Inferior parietal cortex (tissue), 1 donor: ENCODE results near the gene NAT14.
A peak's percentile ranks its signal among the peaks of the same experiment; 100 is the strongest.
"Not testable (repeated sequence)": the region's sequence is repeated elsewhere in the genome, so short reads cannot be mapped to it uniquely, and the experiment has no call there.

Experiments
- DNase-seq: peaks from one replicate; pipeline ENCODE4 v3.0.0-alpha.2; 2016; ENCODE audit errors: extremely low spot score

Gene NAT14

GRCh38 chr19:55503157-55503501, 18.1 kb downstream of the NAT14 start:
- DNase-seq, result no peak

GRCh38 chr19:55503502-55504251, 18.7 kb downstream of the NAT14 start:
- DNase-seq, result peak; percentile 97

- DNase-seq, result no peak
Measured at GRCh38 chr19:55504252-55504603, 19.2 kb downstream of the NAT14 start.

- no peak for DNase-seq
Measured at GRCh38 chr19:55504981-55505380, 20.0 kb downstream of the NAT14 start.

- no peak for DNase-seq
Measured at GRCh38 chr19:55508120-55508519, 23.1 kb downstream of the NAT14 start.

GRCh38 chr19:55516878-55517620, 32.1 kb downstream of the NAT14 start:
- DNase-seq, result peak; percentile 92

GRCh38 chr19:55519451-55520311, 34.7 kb downstream of the NAT14 start:
- DNase-seq, result no peak

GRCh38 chr19:55520691-55521292, 35.8 kb downstream of the NAT14 start:
- DNase-seq, result no peak

GRCh38 chr19:55525289-55526101, 40.5 kb downstream of the NAT14 start:
- DNase-seq, result no peak

- DNase-seq, result no peak
Measured at GRCh38 chr19:55526216-55527196, 41.5 kb downstream of the NAT14 start.

GRCh38 chr19:55527197-55528029, 42.4 kb downstream of the NAT14 start:
- no peak for DNase-seq

GRCh38 chr19:55528030-55528803, 43.2 kb downstream of the NAT14 start:
- no peak for DNase-seq

GRCh38 chr19:55529636-55530234, 44.7 kb downstream of the NAT14 start:
- DNase-seq, result no peak

GRCh38 chr19:55530996-55531395, 46.0 kb downstream of the NAT14 start:
- DNase-seq, result no peak

GRCh38 chr19:55534280-55534679, 49.3 kb downstream of the NAT14 start:
- not testable (repeated sequence) for DNase-seq

- no peak for DNase-seq
Measured at GRCh38 chr19:55535173-55535964, 50.4 kb downstream of the NAT14 start.

- no peak for DNase-seq
Measured at GRCh38 chr19:55535965-55536350, 51.0 kb downstream of the NAT14 start.
